Loucy (cell line): ENCODE data around the gene KLHL25.

Experiments used
- H2AFZ ChIP-seq: fragments of 200-600 bp; sonication (generic); 2 replicates; pipeline ENCODE4 v1.6.0; 2016; ENCODE audit warnings: antibody characterized with exemption, mild to moderate bottlenecking, low read length, moderate library complexity
- H3F3A ChIP-seq: fragments of 200-600 bp; 2 replicates; pipeline ENCODE4 v1.6.0; 2016; ENCODE audit warnings: antibody characterized with exemption, low read depth, mild to moderate bottlenecking
- H3K27me3 ChIP-seq: fragments of 200-600 bp; sonication (generic); 2 replicates; pipeline ENCODE4 v1.6.1; 2014; ENCODE audit warnings: low read length, mild to moderate bottlenecking; ENCODE audit not compliant: insufficient read depth, poor library complexity, severe bottlenecking
- H3K36me3 ChIP-seq: fragments of 200-600 bp; sonication (generic); 2 replicates; pipeline ENCODE4 v1.6.1; 2016; ENCODE audit warnings: low read length; ENCODE audit not compliant: insufficient read depth
- H3K4me1 ChIP-seq: fragments of 200-600 bp; sonication (generic); 2 replicates; pipeline ENCODE4 v1.5.1; 2014; ENCODE audit warnings: low read length, mild to moderate bottlenecking; ENCODE audit not compliant: insufficient read depth, poor library complexity, severe bottlenecking
- H3K4me2 ChIP-seq: fragments of 200-600 bp; sonication (generic); 2 replicates; pipeline ENCODE4 v1.6.0; 2014; ENCODE audit warnings: antibody characterized with exemption, low read length, low read depth, mild to moderate bottlenecking; ENCODE audit not compliant: poor library complexity, severe bottlenecking
- H3K4me3 ChIP-seq: fragments of 200-600 bp; sonication (generic); 2 replicates; pipeline ENCODE4 v1.5.1; 2014; ENCODE audit warnings: low read length, mild to moderate bottlenecking, mixed read lengths; ENCODE audit not compliant: poor library complexity, severe bottlenecking
- H3K79me2 ChIP-seq: fragments of 200-600 bp; sonication (generic); 2 replicates; pipeline ENCODE4 v1.6.1; 2014; ENCODE audit warnings: low read length; ENCODE audit not compliant: insufficient read depth
- H3K9ac ChIP-seq: fragments of 200-600 bp; sonication (generic); 2 replicates; pipeline ENCODE4 v1.6.0; 2014; ENCODE audit warnings: mild to moderate bottlenecking, low read depth, low read length, moderate library complexity; ENCODE audit not compliant: poor library complexity, severe bottlenecking
- H3K9me2 ChIP-seq: fragments of 200-600 bp; sonication (generic); replicated peaks from 2 replicates; pipeline ENCODE4 v1.6.1; 2016; ENCODE audit warnings: low read depth, low read length, mixed read lengths
- H3K9me3 ChIP-seq: fragments of 200-600 bp; sonication (generic); 2 replicates; pipeline ENCODE4 v1.6.1; 2014; ENCODE audit warnings: mild to moderate bottlenecking, antibody characterized with exemption, low read length, low read depth; ENCODE audit not compliant: insufficient read depth
- H4K20me1 ChIP-seq: fragments of 200-600 bp; sonication (generic); 2 replicates; pipeline ENCODE4 v1.6.0; 2014; ENCODE audit warnings: antibody characterized with exemption, low read length, mild to moderate bottlenecking; ENCODE audit not compliant: insufficient read depth, poor library complexity, severe bottlenecking
- CTCF ChIP-seq: fragments of 200-600 bp; sonication (generic); conservative IDR thresholded peaks from 2 replicates; pipeline ENCODE4 v1.5.1; 2014; ENCODE audit warnings: mild to moderate bottlenecking, antibody characterized with exemption, low read length
- EZH2phosphoT487 ChIP-seq: fragments of 200-600 bp; IDR thresholded peaks from 2 replicates; pipeline ENCODE4 v1.6.1; 2018; ENCODE audit warnings: antibody characterized with exemption, mild to moderate bottlenecking, moderate library complexity, borderline replicate concordance

Gene KLHL25

GRCh38 chr15:85748176-85748575 is 46.5 kb downstream of the KLHL25 start:
- H3F3A ChIP-seq: no peaks in the 10 kb centered on the region
- no peaks in the 10 kb centered on the region for H3K79me2 ChIP-seq
- no peaks in the 10 kb centered on the region for H3K9me3 ChIP-seq
- peaks cover 52% of the 10 kb centered on the region for H3K36me3 ChIP-seq
- no peaks in the 10 kb centered on the region for H4K20me1 ChIP-seq
- H3K4me2 ChIP-seq: no peak overlapping the region
- no peak overlapping the region for H3K4me3 ChIP-seq
- TF ChIP-seq EZH2phosphoT487 (no peak), CTCF (no peak)
- H3K27me3 ChIP-seq: no peaks in the 10 kb centered on the region
- no peaks in the 10 kb centered on the region for H3K4me1 ChIP-seq
- no peaks in the 10 kb centered on the region for H3K9me2 ChIP-seq
- H3K9ac ChIP-seq: no peak overlapping the region
- no peak overlapping the region for H2AFZ ChIP-seq

GRCh38 chr15:85746641-85747040 is 48.1 kb downstream of the KLHL25 start:
- Histone ChIP-seq H3K4me2 (no peak overlapping the region), H3K4me1 (no peaks in the 10 kb centered on the region), H3K9me3 (no peaks in the 10 kb centered on the region), H3K9ac (no peak overlapping the region), H4K20me1 (no peaks in the 10 kb centered on the region), H3F3A (no peaks in the 10 kb centered on the region), H2AFZ (no peak overlapping the region), H3K9me2 (no peaks in the 10 kb centered on the region), H3K36me3 (peaks cover 67% of the 10 kb centered on the region), H3K79me2 (no peaks in the 10 kb centered on the region), H3K27me3 (no peaks in the 10 kb centered on the region), H3K4me3 (no peak overlapping the region)
- TF ChIP-seq CTCF (no peak), EZH2phosphoT487 (no peak)

- H3K79me2 ChIP-seq: no peaks in the 10 kb centered on the region
- no peaks in the 10 kb centered on the region for H3K9me3 ChIP-seq
- no peak for TF ChIP-seq CTCF
- no peak for TF ChIP-seq EZH2phosphoT487
- no peaks in the 10 kb centered on the region for H3K9me2 ChIP-seq
- no peak overlapping the region for H3K4me2 ChIP-seq
- no peaks in the 10 kb centered on the region for H4K20me1 ChIP-seq
- H3K4me1 ChIP-seq: no peaks in the 10 kb centered on the region
- peaks cover 77% of the 10 kb centered on the region for H3K36me3 ChIP-seq
- H3K4me3 ChIP-seq: no peak overlapping the region
- no peak overlapping the region for H2AFZ ChIP-seq
- H3K9ac ChIP-seq: no peak overlapping the region
- H3K27me3 ChIP-seq: no peaks in the 10 kb centered on the region
- H3F3A ChIP-seq: no peaks in the 10 kb centered on the region
These were observed 49.1 kb downstream of the KLHL25 start for GRCh38 chr15:85745525-85746150.
